ENCODE measurements around the gene SAXO2. TPM values are rescaled to one million over a fixed set of nuclear protein-coding genes. Genes with fewer than 3 reads are reported as not detected.
A peak's percentile ranks its signal among the peaks of the same experiment; 100 is the strongest.
"Not testable (repeated sequence)": the region's sequence is repeated elsewhere in the genome, so short reads cannot be mapped to it uniquely, and the experiment has no call there.

The SAXO2 gene
- total RNA-seq, 4 donors from 2014 or later, result 2.0 to 2.2 TPM; not detected in 2

DNA sequence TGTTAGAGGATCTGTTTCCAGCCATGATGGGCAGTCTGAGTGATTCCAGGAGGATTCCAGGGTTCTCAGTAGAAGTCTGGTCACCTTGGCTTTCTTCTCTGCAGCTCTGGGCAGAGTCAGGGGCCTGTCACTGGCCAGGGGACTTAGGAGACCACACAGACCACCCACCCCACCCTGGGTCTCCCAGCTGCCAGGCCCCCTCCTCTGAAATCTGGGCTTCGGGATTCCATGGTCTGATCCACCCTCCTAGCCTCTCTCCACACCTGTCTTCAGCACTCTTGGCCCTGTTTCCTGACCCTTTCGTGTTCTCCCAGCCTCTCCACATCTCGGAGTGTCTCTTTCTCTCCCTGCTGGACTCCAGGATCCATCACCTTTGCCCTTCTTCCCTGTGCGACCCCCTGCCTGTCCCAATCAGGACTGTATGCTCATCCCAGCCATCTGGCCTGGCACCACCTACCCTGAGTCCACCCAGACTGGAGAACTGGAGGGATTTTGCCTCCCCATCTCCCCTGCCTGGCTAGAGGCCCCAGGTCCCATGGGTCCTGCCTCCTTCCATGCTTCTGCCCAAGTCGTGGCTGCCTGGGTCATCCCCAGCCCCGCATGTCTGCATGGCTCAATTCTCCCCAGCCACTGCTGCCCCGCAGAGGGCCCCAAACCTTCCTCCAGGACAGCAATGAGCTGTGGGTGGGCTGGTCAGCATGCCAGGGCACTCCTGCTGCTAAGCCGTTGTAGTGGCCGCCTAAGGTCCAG lies 52.3 kb downstream of the SAXO2 start:
- ATAC-seq, result no peak
- Histone ChIP-seq H3K27me3 (no peaks in the 10 kb centered on the region), H3K9me3 (no peaks in the 10 kb centered on the region), H3K27ac (no peak overlapping the region), H3K36me3 (no peaks in the 10 kb centered on the region), H3K4me1 (no peaks in the 10 kb centered on the region), H3K4me3 (no peak overlapping the region)
- in situ Hi-C loops (cut with MboI; ENCODE audit: low sequenced_read_pairs in 4 of 4), result no loop called here
- no peak for TF ChIP-seq POLR2A (IDR thresholded peaks at IDR 0.05)
- TF ChIP-seq, protein P1, sequence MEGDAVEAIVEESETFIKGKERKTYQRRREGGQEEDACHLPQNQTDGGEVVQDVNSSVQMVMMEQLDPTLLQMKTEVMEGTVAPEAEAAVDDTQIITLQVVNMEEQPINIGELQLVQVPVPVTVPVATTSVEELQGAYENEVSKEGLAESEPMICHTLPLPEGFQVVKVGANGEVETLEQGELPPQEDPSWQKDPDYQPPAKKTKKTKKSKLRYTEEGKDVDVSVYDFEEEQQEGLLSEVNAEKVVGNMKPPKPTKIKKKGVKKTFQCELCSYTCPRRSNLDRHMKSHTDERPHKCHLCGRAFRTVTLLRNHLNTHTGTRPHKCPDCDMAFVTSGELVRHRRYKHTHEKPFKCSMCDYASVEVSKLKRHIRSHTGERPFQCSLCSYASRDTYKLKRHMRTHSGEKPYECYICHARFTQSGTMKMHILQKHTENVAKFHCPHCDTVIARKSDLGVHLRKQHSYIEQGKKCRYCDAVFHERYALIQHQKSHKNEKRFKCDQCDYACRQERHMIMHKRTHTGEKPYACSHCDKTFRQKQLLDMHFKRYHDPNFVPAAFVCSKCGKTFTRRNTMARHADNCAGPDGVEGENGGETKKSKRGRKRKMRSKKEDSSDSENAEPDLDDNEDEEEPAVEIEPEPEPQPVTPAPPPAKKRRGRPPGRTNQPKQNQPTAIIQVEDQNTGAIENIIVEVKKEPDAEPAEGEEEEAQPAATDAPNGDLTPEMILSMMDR (IDR thresholded peaks at IDR 0.05 in 4 of 5, conservative IDR thresholded peaks at IDR 0.05 in 1 of 5), result no peak
- intact Hi-C loops (cut with DNase I; ENCODE audit: low total_unique reads), result no loop called here
- DNase-seq, result no peak

DNA sequence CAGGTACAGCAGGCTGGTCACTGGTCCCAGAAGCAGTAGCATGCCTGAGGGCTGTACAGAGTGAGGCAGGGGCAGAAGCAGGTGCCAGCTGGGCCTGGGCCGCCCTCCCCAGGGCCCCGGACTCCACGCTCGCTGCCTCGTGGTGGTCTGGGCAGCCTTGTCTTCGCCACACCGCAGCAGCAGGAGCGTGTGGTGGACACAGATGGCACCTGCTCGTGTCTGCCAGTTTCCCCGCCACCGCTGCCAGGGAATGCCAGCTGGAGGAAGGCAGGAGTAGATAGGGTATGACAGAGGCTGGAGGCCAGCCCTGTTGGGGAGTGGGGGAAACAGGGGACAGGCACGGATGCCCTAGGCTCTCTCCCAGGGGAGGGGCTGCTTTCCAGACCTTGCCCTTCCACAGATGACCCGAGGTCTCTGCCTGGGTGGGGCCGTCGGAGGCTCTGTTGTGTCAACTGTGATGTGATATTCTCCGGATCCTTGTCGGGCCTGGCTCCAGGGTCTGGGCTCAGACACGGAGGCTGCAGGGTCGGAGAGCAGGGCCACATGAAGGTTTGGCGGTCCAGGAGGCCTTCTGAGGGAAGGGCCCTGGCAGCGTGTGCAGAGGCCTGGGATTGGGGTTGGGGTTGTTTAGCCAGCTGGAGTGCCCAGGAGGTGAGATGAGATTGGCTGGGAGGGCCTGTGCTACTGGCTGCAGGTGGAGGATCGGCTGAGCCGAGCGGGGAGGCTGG lies 53.1 kb downstream of the SAXO2 start:
- no peaks in the 10 kb centered on the region for H3K9me3 ChIP-seq
- intact Hi-C loops (cut with DNase I; ENCODE audit: low total_unique reads), result no loop called here
- H3K4me3 ChIP-seq, result no peak overlapping the region
- in situ Hi-C loops (cut with MboI; ENCODE audit: low sequenced_read_pairs in 4 of 4), result no loop called here
- no peaks in the 10 kb centered on the region for H3K27me3 ChIP-seq
- H3K27ac ChIP-seq, result no peak overlapping the region
- no peak for ATAC-seq
- no peak for DNase-seq
- H3K36me3 ChIP-seq, result no peaks in the 10 kb centered on the region
- no peaks in the 10 kb centered on the region for H3K4me1 ChIP-seq
- no peak for TF ChIP-seq POLR2A (IDR thresholded peaks at IDR 0.05)
- TF ChIP-seq, protein P1 (IDR thresholded peaks at IDR 0.05 in 4 of 5, conservative IDR thresholded peaks at IDR 0.05 in 1 of 5), result no peak

DNA sequence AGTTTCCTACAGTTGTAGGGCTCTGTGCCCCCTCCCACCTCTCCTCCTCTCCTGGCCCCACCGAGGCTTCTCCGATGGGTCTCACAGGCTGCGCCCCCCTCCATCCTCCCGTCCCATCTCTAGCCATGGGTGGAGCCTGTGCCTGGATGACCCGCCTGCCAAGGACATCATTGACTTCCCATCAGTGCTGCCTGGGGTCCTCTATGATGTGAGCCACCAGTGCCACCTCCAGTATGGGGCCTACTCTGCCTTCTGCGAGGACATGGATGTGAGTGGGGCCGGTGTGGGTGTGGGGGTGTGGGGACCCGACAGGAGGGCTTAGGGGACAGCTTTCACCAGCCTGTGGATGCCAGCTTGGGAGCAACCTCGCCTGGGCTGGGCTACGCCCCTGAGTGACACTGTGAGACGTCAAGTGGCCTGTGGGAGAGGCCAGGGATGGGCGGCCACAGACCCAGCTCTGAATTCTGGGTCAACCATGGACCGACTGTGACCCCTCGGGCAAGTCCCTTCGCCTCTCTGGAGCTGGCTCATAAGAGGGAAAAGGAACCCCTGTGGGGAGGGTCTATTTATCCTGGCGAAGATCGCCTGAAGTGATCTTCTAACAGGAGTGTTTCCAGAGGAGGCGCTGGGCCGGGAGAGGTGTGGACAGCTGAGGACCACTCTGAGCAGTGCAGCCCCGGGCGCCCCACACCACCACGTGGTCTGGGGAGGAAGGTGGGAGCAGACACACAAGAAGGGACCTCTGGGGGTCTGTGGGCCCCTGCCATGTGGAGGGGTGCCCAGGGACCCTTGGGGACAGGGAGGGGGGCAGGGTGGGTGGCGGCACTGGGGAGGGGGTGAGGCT lies 53.9 kb downstream of the SAXO2 start:
- H3K4me1 ChIP-seq, DNase-seq: not testable (repeated sequence)

DNA sequence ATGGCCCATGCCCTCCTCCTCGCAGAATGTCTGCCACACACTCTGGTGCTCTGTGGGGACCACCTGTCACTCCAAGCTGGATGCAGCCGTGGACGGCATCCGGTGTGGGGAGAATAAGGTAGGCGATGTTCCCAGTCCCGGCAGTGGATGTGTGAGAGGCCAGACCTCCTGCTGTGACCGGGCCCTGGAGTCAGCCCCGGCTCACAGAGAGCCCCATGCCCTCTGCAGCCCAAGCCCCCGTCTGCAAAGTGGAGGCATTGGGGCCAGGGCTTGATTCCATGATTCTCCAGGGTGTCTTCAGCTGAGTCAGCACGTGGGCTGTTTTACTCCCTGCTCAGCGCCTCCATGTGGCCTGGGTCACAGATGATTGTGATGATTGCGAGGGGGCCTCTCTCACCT lies 54.5 kb downstream of the SAXO2 start:
- H3K4me1 ChIP-seq, result no peaks in the 10 kb centered on the region
- no peak for ATAC-seq
- DNase-seq, result no peak
- TF ChIP-seq, protein P1 (IDR thresholded peaks at IDR 0.05 in 4 of 5, conservative IDR thresholded peaks at IDR 0.05 in 1 of 5), result no peak
- no peak for TF ChIP-seq POLR2A (IDR thresholded peaks at IDR 0.05)
- intact Hi-C loops (cut with DNase I; ENCODE audit: low total_unique reads) (no loop called here), in situ Hi-C loops (cut with MboI; ENCODE audit: low sequenced_read_pairs in 4 of 4) (no loop called here)
- no peak overlapping the region for H3K27ac ChIP-seq
- H3K9me3 ChIP-seq, result no peaks in the 10 kb centered on the region
- no peaks in the 10 kb centered on the region for H3K27me3 ChIP-seq
- H3K4me3 ChIP-seq, result no peak overlapping the region
- no peaks in the 10 kb centered on the region for H3K36me3 ChIP-seq

More for the DNA sequence above, 53.9 kb downstream of the SAXO2 start:
- in situ Hi-C loops (cut with MboI; ENCODE audit: low sequenced_read_pairs in 4 of 4); H3K36me3 ChIP-seq; H3K4me3 ChIP-seq; intact Hi-C loops (cut with DNase I; ENCODE audit: low total_unique reads); ATAC-seq; H3K27me3 ChIP-seq; H3K27ac ChIP-seq; H3K9me3 ChIP-seq: not testable (repeated sequence)

- H3K27me3 ChIP-seq; H3K27ac ChIP-seq; H3K4me1 ChIP-seq; H3K36me3 ChIP-seq; in situ Hi-C loops (cut with MboI; ENCODE audit: low sequenced_read_pairs in 4 of 4); intact Hi-C loops (cut with DNase I; ENCODE audit: low total_unique reads); H3K9me3 ChIP-seq; ATAC-seq; H3K4me3 ChIP-seq; DNase-seq: not testable (repeated sequence)
Measured at GRCh38 chr15:82317516-82317915, 54.9 kb downstream of the SAXO2 start.

DNA sequence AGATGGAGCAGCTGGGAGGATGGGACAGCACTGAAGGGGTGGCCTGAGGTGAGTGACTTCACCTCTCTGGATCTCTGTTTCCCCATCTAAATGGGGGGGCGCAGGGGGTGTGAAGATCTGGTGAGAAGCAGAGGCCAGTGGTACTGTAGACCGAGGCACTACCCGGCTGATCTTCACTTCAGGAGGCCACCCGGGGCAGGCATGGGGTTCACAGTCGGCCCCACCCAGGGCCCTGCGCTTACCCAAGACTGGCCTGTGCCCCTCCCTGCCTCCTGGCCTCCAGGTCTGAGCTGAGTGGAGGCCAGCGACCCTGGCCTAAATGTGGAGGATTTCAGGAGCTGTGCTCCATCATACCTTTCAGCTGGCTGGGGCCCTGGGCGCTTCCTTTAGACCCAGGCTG lies 55.7 kb downstream of the SAXO2 start:
- H3K27ac ChIP-seq; H3K27me3 ChIP-seq; H3K4me3 ChIP-seq; H3K36me3 ChIP-seq; H3K4me1 ChIP-seq; H3K9me3 ChIP-seq; intact Hi-C loops (cut with DNase I; ENCODE audit: low total_unique reads); in situ Hi-C loops (cut with MboI; ENCODE audit: low sequenced_read_pairs in 4 of 4); DNase-seq: not testable (repeated sequence)
- ATAC-seq, result peak in 1 of 2 donors; percentile 12

GRCh38 chr15:82319522-82320278 lies 57.1 kb downstream of the SAXO2 start:
- H3K27me3 ChIP-seq; H3K27ac ChIP-seq; H3K4me1 ChIP-seq; intact Hi-C loops (cut with DNase I; ENCODE audit: low total_unique reads); in situ Hi-C loops (cut with MboI; ENCODE audit: low sequenced_read_pairs in 4 of 4); DNase-seq; H3K9me3 ChIP-seq; H3K4me3 ChIP-seq; ATAC-seq; H3K36me3 ChIP-seq: not testable (repeated sequence)

DNA sequence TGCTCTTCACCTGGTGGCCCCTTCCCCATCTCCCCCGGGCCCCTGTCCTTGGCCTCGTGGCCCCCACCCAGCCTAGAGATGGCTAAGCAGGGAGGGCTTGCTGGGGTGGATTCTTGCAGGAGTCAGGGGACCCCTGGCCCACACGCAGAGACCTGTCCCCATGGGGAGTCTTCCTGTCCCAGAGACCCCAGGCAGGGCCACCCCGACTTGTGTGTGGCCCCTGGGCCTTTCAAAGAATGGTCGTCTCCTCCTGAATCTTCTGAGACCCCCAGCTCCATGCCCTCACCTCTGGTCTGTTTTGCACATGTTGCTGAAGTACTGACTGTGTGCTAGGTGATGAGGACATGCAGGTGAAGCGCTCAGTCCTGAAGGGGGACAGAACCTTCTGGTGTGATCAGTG lies 58.2 kb downstream of the SAXO2 start:
- H3K27ac ChIP-seq; H3K36me3 ChIP-seq; DNase-seq; in situ Hi-C loops (cut with MboI; ENCODE audit: low sequenced_read_pairs in 4 of 4); ATAC-seq; H3K4me3 ChIP-seq; H3K9me3 ChIP-seq; H3K27me3 ChIP-seq; H3K4me1 ChIP-seq; intact Hi-C loops (cut with DNase I; ENCODE audit: low total_unique reads): not testable (repeated sequence)
